NCI-H1092 (cell line): ENCODE results near the gene SP140.
"Not testable (repeated sequence)": the region's sequence is repeated elsewhere in the genome, so short reads cannot be mapped to it uniquely, and the experiment has no call there.

Source experiments
- DNase-seq: peaks from one replicate; lab custom pipeline; 2025; lab: John Stamatoyannopoulos, UW

SP140 gene

GRCh38 chr2:230226051-230226551 is 565 bp downstream of the SP140 start:
- no peak for DNase-seq

GRCh38 chr2:230227216-230227615 is 1.7 kb downstream of the SP140 start:
- no peak for DNase-seq

GRCh38 chr2:230230087-230230486 is 4.6 kb downstream of the SP140 start:
- no peak for DNase-seq

GRCh38 chr2:230230496-230231200 is 5.1 kb downstream of the SP140 start:
- no peak for DNase-seq

GRCh38 chr2:230231251-230231650 is 5.7 kb downstream of the SP140 start:
- no peak for DNase-seq

- no peak for DNase-seq
These were observed 8.7 kb downstream of the SP140 start for GRCh38 chr2:230234122-230234722.

GRCh38 chr2:230234845-230235244 is 9.3 kb downstream of the SP140 start:
- DNase-seq: no peak

- DNase-seq: no peak
These were observed 18.7 kb downstream of the SP140 start for GRCh38 chr2:230244211-230244610.

- DNase-seq: no peak
These were observed 20.7 kb downstream of the SP140 start for GRCh38 chr2:230246206-230246605.

- no peak for DNase-seq
These were observed 24.7 kb downstream of the SP140 start for GRCh38 chr2:230250231-230250630.

GRCh38 chr2:230254152-230254881 is 28.8 kb downstream of the SP140 start:
- no peak for DNase-seq

- DNase-seq: no peak
These were observed 31.3 kb downstream of the SP140 start for GRCh38 chr2:230256733-230257332.

GRCh38 chr2:230258483-230258882 is 32.9 kb downstream of the SP140 start:
- no peak for DNase-seq

- DNase-seq: no peak
These were observed 36.7 kb downstream of the SP140 start for GRCh38 chr2:230262246-230262645.

GRCh38 chr2:230264945-230265344 is 39.4 kb downstream of the SP140 start:
- not testable (repeated sequence) for DNase-seq

- no peak for DNase-seq
These were observed 41.1 kb downstream of the SP140 start for GRCh38 chr2:230266638-230267037.

GRCh38 chr2:230267059-230267458 is 41.5 kb downstream of the SP140 start:
- DNase-seq: no peak

- DNase-seq: no peak
These were observed 42.0 kb downstream of the SP140 start for GRCh38 chr2:230267556-230267955.

- DNase-seq: no peak
These were observed 43.2 kb downstream of the SP140 start for GRCh38 chr2:230268606-230269243.

- no peak for DNase-seq
These were observed 44.2 kb downstream of the SP140 start for GRCh38 chr2:230269715-230270114.

GRCh38 chr2:230282936-230283335 is 57.4 kb downstream of the SP140 start:
- DNase-seq: no peak

- DNase-seq: no peak
These were observed 60.5 kb downstream of the SP140 start for GRCh38 chr2:230286048-230286447.
